ENCODE measurements around the gene OPN3.
"Not testable (repeated sequence)": the region's sequence is repeated elsewhere in the genome, so short reads cannot be mapped to it uniquely, and the experiment has no call there.

The OPN3 gene

DNA sequence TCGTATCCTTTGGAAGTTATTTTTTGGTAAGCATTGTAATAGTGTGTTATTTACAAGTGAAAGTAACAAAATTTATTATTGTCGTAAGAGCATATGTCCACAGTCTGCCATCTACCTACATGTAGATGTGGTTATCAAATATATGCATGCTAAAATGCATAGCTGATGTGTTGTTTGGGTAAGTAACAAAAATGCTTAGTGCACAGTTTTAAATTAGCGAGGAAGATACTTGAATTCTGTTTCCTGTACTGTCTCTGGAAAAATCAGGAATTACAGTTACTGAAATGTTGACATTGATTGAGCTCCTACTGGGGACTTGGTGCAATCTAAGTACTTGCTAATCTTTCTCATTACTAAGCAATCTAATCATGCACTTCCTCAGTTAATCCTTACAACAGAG is 26.2 kb upstream of the OPN3 start:
- no peak for DNase-seq
- H3K36me3 ChIP-seq: no peaks in the 10 kb centered on the region

DNA sequence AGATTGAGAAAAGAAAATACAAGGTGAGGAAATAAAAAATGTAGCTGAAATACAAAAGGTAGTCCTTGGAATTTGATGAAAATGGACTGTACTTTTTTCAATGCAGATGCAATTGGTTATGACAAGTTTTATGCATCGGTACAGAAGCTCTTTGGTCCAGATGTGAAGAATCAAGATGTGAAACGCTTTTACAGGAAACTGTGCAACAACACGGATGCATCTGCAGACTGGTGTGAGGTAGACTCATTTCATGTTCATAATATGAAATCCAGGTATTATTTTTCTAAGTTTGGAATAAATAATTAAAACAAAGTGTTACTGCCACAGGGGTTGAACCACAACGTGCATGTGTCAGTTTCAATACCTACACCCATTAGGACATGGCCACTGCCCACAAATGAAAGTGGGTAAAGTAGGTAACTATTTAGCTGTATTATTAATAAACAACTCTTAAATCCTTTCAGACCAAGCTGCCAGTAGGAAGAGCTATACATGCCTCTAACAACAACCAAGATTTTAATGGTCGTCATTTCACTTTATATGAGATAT is 20.3 kb upstream of the OPN3 start:
- H3K4me1 ChIP-seq: no peaks in the 10 kb centered on the region
- no peaks in the 10 kb centered on the region for H3K9me3 ChIP-seq
- H3K4me3 ChIP-seq (ENCODE audit: low read depth, low read length): no peak overlapping the region
- no peaks in the 10 kb centered on the region for H3K27me3 ChIP-seq
- DNase-seq: no peak
- no peaks in the 10 kb centered on the region for H3K36me3 ChIP-seq
- TF ChIP-seq, protein P1, sequence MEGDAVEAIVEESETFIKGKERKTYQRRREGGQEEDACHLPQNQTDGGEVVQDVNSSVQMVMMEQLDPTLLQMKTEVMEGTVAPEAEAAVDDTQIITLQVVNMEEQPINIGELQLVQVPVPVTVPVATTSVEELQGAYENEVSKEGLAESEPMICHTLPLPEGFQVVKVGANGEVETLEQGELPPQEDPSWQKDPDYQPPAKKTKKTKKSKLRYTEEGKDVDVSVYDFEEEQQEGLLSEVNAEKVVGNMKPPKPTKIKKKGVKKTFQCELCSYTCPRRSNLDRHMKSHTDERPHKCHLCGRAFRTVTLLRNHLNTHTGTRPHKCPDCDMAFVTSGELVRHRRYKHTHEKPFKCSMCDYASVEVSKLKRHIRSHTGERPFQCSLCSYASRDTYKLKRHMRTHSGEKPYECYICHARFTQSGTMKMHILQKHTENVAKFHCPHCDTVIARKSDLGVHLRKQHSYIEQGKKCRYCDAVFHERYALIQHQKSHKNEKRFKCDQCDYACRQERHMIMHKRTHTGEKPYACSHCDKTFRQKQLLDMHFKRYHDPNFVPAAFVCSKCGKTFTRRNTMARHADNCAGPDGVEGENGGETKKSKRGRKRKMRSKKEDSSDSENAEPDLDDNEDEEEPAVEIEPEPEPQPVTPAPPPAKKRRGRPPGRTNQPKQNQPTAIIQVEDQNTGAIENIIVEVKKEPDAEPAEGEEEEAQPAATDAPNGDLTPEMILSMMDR (IDR thresholded peaks at IDR 0.05; ENCODE audit: low read depth, low read length): no peak

More for the DNA sequence above, 26.2 kb upstream of the OPN3 start:
- TF ChIP-seq, protein P1 (IDR thresholded peaks at IDR 0.05; ENCODE audit: low read depth, low read length): no peak
- Histone ChIP-seq H3K27me3 (no peaks in the 10 kb centered on the region), H3K4me3 (ENCODE audit: low read depth, low read length) (no peak overlapping the region), H3K9me3 (no peaks in the 10 kb centered on the region), H3K4me1 (no peaks in the 10 kb centered on the region)

DNA sequence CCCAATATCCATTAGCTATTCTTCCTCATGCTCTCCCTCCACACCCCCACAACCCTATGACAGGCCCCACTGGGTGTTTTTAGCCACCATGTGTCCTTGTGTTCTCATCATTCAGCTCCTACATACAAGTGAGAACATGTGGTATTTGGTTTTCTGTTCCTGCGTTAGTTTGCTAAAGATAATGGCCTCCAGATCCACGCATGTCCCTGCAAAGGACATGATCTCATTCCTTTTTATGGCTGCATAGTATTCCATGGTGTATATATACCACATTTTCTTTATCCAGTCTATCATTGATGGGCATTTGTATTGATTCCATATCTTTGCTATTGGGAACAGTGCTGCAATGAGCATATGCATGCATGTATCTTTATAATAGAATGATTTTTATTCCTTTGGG is 18.8 kb upstream of the OPN3 start:
- not testable (repeated sequence) for H3K27me3 ChIP-seq; DNase-seq; H3K9me3 ChIP-seq; H3K4me1 ChIP-seq; H3K36me3 ChIP-seq; H3K4me3 ChIP-seq (ENCODE audit: low read depth, low read length)

DNA sequence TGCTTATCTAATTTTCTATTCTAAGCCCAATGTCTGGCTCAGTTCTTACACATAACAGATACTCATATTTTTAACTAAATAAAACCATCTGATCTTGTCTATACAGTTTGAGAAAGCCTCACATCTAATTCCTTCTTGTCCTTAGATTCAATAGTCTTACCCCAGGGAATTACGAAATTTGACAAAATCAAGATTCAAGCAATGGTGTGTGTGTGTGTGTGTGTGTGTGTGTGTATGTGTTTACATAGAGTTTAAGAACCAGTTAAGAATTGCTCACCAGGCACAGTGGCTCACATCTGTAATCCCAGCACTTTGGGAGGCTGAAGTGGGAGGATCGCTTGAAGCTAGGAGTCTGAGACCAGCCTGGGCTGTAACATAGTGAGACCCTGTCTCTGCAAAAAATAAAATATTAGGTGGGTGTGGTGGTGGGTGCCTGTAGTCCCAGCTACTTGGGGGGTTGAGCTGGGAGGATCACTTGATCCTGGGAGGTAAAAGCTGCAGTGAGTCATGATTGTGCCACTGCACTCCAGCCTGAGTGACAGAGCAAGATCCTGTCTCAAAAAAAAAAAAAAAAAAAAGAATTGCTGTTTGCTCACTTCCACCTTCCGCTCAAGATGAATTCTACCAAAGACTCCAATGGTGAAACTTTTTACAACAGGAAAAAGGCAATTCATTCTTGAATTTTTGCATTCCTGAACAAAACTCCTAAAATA is 18.1 kb upstream of the OPN3 start:
- no peaks in the 10 kb centered on the region for H3K9me3 ChIP-seq
- no peak overlapping the region for H3K4me3 ChIP-seq (ENCODE audit: low read depth, low read length)
- TF ChIP-seq, protein P1 (IDR thresholded peaks at IDR 0.05; ENCODE audit: low read depth, low read length): no peak
- H3K27me3 ChIP-seq: no peaks in the 10 kb centered on the region; the same call in 1 of the 2 replicates
- DNase-seq: no peak
- no peaks in the 10 kb centered on the region for H3K4me1 ChIP-seq
- no peaks in the 10 kb centered on the region for H3K36me3 ChIP-seq

DNA sequence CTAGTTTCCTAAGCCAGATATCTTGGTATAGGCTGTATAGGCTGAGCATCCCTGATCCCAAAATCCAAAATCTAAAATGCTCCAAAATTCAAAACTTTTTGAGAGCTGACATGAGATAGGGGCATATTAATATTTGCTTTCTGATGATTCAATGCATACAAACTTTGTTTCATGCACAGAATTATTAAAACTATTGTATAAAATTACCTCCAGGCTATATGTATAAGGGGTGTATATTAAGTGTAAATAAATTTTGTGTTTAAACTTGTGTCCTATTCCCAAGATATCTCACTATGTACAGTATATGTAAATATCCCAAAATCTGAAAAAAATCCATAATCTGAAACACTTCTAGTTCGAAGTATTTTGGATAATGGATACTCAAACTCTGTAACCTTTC is 14.5 kb upstream of the OPN3 start:
- no peaks in the 10 kb centered on the region for H3K4me1 ChIP-seq
- H3K4me3 ChIP-seq (ENCODE audit: low read depth, low read length): no peak overlapping the region
- no peaks in the 10 kb centered on the region for H3K9me3 ChIP-seq
- no peak for DNase-seq
- TF ChIP-seq, protein P1 (IDR thresholded peaks at IDR 0.05; ENCODE audit: low read depth, low read length): no peak
- H3K36me3 ChIP-seq: no peaks in the 10 kb centered on the region
- no peaks in the 10 kb centered on the region; the same call in 1 of the 2 replicates for H3K27me3 ChIP-seq

DNA sequence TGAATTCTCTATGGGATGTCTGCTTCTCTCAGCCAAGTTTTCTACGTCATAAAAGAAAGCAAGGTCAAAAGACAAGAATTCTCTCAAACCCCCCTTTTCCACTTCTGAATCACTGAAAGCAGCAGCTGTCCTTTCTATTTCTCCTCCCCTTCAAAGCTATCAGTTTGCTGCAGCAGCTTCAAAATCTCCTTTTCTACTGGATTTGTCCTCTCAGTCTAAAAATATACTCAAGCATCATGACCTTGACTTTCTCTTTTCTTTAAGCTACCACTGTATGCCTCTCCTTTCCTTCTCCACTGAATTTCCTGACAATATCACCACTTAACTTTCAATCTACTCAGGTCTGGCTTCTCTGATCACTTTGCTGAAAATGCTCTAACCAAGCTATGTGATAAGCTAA is 13.8 kb upstream of the OPN3 start:
- TF ChIP-seq, protein P1 (IDR thresholded peaks at IDR 0.05; ENCODE audit: low read depth, low read length): no peak
- no peaks in the 10 kb centered on the region for H3K36me3 ChIP-seq
- no peaks in the 10 kb centered on the region; the same call in 1 of the 2 replicates for H3K27me3 ChIP-seq
- no peaks in the 10 kb centered on the region for H3K4me1 ChIP-seq
- no peak overlapping the region for H3K4me3 ChIP-seq (ENCODE audit: low read depth, low read length)
- no peaks in the 10 kb centered on the region for H3K9me3 ChIP-seq
- no peak for DNase-seq

Data from BE2C (cell line).